ENCODE results near the gene C18orf63.

The C18orf63 gene

GRCh38 chr18:74331404-74331803, 15.8 kb downstream of the C18orf63 start:
- DNase-seq = no peak

GRCh38 chr18:74333091-74333490, 17.5 kb downstream of the C18orf63 start:
- DNase-seq = no peak

GRCh38 chr18:74334242-74334893, 18.7 kb downstream of the C18orf63 start:
- DNase-seq = no peak

GRCh38 chr18:74336656-74337055, 21.0 kb downstream of the C18orf63 start:
- no peak for DNase-seq

- DNase-seq = no peak
Measured at GRCh38 chr18:74337155-74337911, 21.7 kb downstream of the C18orf63 start.

GRCh38 chr18:74337912-74338309, 22.3 kb downstream of the C18orf63 start:
- no peak for DNase-seq

- peak; percentile 46 for DNase-seq
Measured at GRCh38 chr18:74342416-74343043, 26.9 kb downstream of the C18orf63 start.

- no peak for DNase-seq
Measured at GRCh38 chr18:74346206-74346605, 30.6 kb downstream of the C18orf63 start.

GRCh38 chr18:74348581-74348980, 32.9 kb downstream of the C18orf63 start:
- DNase-seq = no peak

- DNase-seq = no peak
Measured at GRCh38 chr18:74351354-74351753, 35.7 kb downstream of the C18orf63 start.

- DNase-seq = peak; percentile 72
Measured at GRCh38 chr18:74353169-74353775, 37.6 kb downstream of the C18orf63 start.

- DNase-seq = no peak
Measured at GRCh38 chr18:74356959-74357358, 41.3 kb downstream of the C18orf63 start.

- DNase-seq = no peak
Measured at GRCh38 chr18:74360852-74361655, 45.4 kb downstream of the C18orf63 start.

GRCh38 chr18:74367905-74368304, 52.3 kb downstream of the C18orf63 start:
- DNase-seq = no peak

GRCh38 chr18:74368901-74369705, 53.5 kb downstream of the C18orf63 start:
- no peak for DNase-seq

- no peak for DNase-seq
Measured at GRCh38 chr18:74370115-74370514, 54.5 kb downstream of the C18orf63 start.

- DNase-seq = peak; percentile 85
Measured at GRCh38 chr18:74373428-74373827, 57.8 kb downstream of the C18orf63 start.

GRCh38 chr18:74375999-74376398, 60.4 kb downstream of the C18orf63 start:
- no peak for DNase-seq

GRCh38 chr18:74376523-74376922, 60.9 kb downstream of the C18orf63 start:
- DNase-seq = no peak

GRCh38 chr18:74377776-74378175, 62.1 kb downstream of the C18orf63 start:
- DNase-seq = no peak

GRCh38 chr18:74378179-74378682, 62.6 kb downstream of the C18orf63 start:
- DNase-seq = peak; percentile 28

GRCh38 chr18:74380916-74381315, 65.3 kb downstream of the C18orf63 start:
- DNase-seq = no peak

Measured in CD4-positive, alpha-beta T cell treated with Interleukin-10 for 1 hour (primary cell).